ENCODE measurements around the gene UROC1. TPM values are rescaled to one million over a fixed set of nuclear protein-coding genes. Genes with fewer than 3 reads are reported as not detected.

UROC1 gene
- total RNA-seq, 1 experiment from 2014 or later = not detected

DNA sequence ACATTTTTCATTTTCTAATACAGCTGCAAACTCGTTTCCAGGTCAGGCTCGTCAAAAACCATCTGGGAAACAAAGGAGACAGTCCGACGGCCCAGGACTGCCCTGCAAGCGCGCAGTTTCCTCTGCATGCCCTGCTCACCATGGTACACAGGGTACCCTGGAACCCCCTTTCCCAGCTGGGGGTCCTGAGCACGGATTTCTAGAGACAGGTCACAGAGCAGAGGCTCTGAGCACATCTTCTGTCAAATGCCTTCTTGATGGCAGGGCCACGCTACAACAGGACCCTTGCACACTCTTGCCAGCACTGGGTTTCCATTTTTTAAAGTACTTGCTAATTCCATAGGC is 50.0 kb downstream of the UROC1 start:
- Histone ChIP-seq H3K27ac (no peak overlapping the region), H3K4me2 (no peak overlapping the region), H4K20me1 (ENCODE audit: insufficient read depth) (peaks cover 37% of the 10 kb centered on the region), H3K79me2 (ENCODE audit: low read depth) (peaks cover 53% of the 10 kb centered on the region), H3F3A (ENCODE audit: insufficient read depth, low read depth) (peaks cover 8% of the 10 kb centered on the region), H3K4me3 (no peak overlapping the region), H3K27me3 (ENCODE audit: insufficient read depth, low read depth) (no peaks in the 10 kb centered on the region), H3K4me1 (replicated peaks; ENCODE audit: insufficient read depth) (peaks cover 13% of the 10 kb centered on the region), H3K9me2 (ENCODE audit: insufficient read depth) (no peaks in the 10 kb centered on the region), H2AFZ (no peak overlapping the region), H3K36me3 (ENCODE audit: low read depth) (peaks cover 45% of the 10 kb centered on the region), H3K9me3 (ENCODE audit: insufficient read depth, low read depth) (no peaks in the 10 kb centered on the region)
- no peak for DNase-seq
- BruUV-seq (replicated peaks) = no TSS peak
- intact Hi-C loops (cut with micrococcal nuclease; ENCODE audit: unreplicated experiment) = no loop called here
- POLR2A ChIA-PET (ENCODE audit: unreplicated experiment) = no interaction called here
- CTCF ChIA-PET = no interaction called here
- TF ChIP-seq EZH2 (IDR thresholded peaks at IDR 0.05; ENCODE audit: low read depth) = no peak
- TF ChIP-seq, protein P1, sequence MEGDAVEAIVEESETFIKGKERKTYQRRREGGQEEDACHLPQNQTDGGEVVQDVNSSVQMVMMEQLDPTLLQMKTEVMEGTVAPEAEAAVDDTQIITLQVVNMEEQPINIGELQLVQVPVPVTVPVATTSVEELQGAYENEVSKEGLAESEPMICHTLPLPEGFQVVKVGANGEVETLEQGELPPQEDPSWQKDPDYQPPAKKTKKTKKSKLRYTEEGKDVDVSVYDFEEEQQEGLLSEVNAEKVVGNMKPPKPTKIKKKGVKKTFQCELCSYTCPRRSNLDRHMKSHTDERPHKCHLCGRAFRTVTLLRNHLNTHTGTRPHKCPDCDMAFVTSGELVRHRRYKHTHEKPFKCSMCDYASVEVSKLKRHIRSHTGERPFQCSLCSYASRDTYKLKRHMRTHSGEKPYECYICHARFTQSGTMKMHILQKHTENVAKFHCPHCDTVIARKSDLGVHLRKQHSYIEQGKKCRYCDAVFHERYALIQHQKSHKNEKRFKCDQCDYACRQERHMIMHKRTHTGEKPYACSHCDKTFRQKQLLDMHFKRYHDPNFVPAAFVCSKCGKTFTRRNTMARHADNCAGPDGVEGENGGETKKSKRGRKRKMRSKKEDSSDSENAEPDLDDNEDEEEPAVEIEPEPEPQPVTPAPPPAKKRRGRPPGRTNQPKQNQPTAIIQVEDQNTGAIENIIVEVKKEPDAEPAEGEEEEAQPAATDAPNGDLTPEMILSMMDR (conservative IDR thresholded peaks at IDR 0.05) = no peak

DNA sequence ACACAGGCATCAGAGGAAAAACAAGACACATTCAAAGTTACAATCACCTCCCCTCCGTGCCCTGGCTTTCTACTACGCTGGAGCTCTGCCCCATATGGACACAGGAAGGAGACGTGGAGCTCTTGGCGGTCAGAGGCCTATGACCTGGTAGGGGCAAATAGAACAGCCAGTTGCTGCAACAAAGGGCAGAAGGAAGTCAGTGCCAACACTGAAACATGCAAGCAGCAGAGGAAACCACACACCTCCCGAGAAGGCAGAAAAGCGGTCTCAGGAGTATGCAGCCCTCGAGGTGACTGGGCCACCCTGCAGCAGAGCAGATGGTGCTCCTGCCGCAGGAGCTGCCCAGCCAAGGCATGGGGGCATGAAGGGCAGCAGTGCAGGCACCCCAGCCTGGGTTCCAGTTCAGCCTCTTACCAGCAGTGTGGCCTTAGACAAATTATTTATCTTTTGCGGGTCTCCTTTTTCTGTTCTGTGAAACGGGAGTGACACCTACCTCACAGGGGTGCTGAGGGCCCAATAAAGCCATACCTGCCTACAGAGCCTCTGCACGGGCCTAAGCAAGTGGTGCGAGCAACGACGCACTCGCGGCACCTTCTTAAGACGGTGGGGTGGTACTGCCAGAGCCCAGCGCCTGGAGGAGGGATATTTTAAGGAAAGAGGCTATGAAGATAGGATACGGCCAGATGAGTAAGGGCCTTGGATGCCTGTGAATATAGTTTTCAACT is 50.5 kb downstream of the UROC1 start:
- Histone ChIP-seq H3K4me2 (no peak overlapping the region), H4K20me1 (ENCODE audit: insufficient read depth) (peaks cover 37% of the 10 kb centered on the region), H3K4me1 (replicated peaks; ENCODE audit: insufficient read depth) (peaks cover 10% of the 10 kb centered on the region), H3F3A (ENCODE audit: insufficient read depth, low read depth) (peaks cover 5% of the 10 kb centered on the region; the same call in 1 of the 2 replicates), H3K36me3 (ENCODE audit: low read depth) (peaks cover 49% of the 10 kb centered on the region), H3K27ac (no peak overlapping the region), H3K9me3 (ENCODE audit: insufficient read depth, low read depth) (no peaks in the 10 kb centered on the region), H2AFZ (no peak overlapping the region), H3K4me3 (no peak overlapping the region), H3K27me3 (ENCODE audit: insufficient read depth, low read depth) (no peaks in the 10 kb centered on the region), H3K79me2 (ENCODE audit: low read depth) (peaks cover 51% of the 10 kb centered on the region), H3K9me2 (ENCODE audit: insufficient read depth) (no peaks in the 10 kb centered on the region)
- TF ChIP-seq, protein P1 (conservative IDR thresholded peaks at IDR 0.05) = no peak
- TF ChIP-seq EZH2 (IDR thresholded peaks at IDR 0.05; ENCODE audit: low read depth) = no peak
- ChIA-PET CTCF (no interaction called here), POLR2A (ENCODE audit: unreplicated experiment) (no interaction called here)
- intact Hi-C loops (cut with micrococcal nuclease; ENCODE audit: unreplicated experiment) = no loop called here
- no peak for DNase-seq
- BruUV-seq (replicated peaks) = no TSS peak

DNA sequence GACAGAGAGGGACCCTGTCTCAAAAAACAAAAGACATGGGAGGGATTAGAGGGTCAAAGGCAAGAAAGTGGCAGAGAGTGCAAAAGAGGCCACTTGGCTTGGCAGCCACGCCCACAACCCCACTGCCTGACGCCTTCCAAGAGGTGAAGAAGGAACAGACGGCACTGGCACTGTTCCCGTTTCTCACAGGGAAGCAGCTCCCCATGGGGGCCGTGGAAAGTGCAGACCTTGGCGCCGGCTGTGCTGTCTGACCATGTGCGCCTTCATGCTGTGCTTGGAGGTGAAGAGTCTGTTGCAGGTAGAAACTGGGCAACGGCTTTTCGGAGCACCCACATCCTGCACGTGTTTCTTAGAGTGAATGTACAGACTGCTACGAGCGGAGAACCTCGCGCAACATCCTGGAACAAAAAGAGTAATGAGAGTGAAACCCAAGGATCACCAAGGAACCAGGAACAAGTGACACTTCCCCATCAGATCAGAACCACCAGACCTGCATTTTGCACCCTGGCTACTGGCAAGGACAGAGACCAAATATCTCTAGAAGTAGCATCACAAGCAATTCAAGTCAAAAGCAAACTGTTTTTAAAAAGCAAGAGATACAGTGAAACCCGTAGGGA is 51.5 kb downstream of the UROC1 start:
- DNase-seq = no peak
- Histone ChIP-seq H4K20me1 (ENCODE audit: insufficient read depth) (peaks cover 31% of the 10 kb centered on the region), H3K9me3 (ENCODE audit: insufficient read depth, low read depth) (no peaks in the 10 kb centered on the region), H3K4me1 (replicated peaks; ENCODE audit: insufficient read depth) (no peaks in the 10 kb centered on the region), H3K79me2 (ENCODE audit: low read depth) (peaks cover 41% of the 10 kb centered on the region), H3K9me2 (ENCODE audit: insufficient read depth) (no peaks in the 10 kb centered on the region), H3K36me3 (ENCODE audit: low read depth) (peaks cover 48% of the 10 kb centered on the region), H3K4me3 (no peak overlapping the region), H3K27ac (no peak overlapping the region), H2AFZ (no peak overlapping the region), H3K27me3 (ENCODE audit: insufficient read depth, low read depth) (no peaks in the 10 kb centered on the region), H3K4me2 (no peak overlapping the region), H3F3A (ENCODE audit: insufficient read depth, low read depth) (no peaks in the 10 kb centered on the region)
- POLR2A ChIA-PET (ENCODE audit: unreplicated experiment) = no interaction called here
- intact Hi-C loops (cut with micrococcal nuclease; ENCODE audit: unreplicated experiment) = no loop called here
- BruUV-seq (replicated peaks) = no TSS peak
- CTCF ChIA-PET = no interaction called here
- no peak for TF ChIP-seq EZH2 (IDR thresholded peaks at IDR 0.05; ENCODE audit: low read depth)
- TF ChIP-seq, protein P1 (conservative IDR thresholded peaks at IDR 0.05) = no peak

Measured in PC-9 (cell line).